Astrocyte of the cerebellum (primary cell): Measurements from ENCODE around the gene ISYNA1.
A peak's percentile ranks its signal among the peaks of the same experiment; 100 is the strongest.
"Not testable (repeated sequence)": the region's sequence is repeated elsewhere in the genome, so short reads cannot be mapped to it uniquely, and the experiment has no call there.

Experiments used
- DNase-seq: peaks from one replicate; pipeline ENCODE4 v3.0.0-alpha.2; 2011; ENCODE audit warnings: low read depth
- H3K4me3 ChIP-seq: 2 replicates; pipeline ENCODE4 v1.5.1; 2011; ENCODE audit warnings: mild to moderate bottlenecking, low read depth, low read length, moderate library complexity
- CTCF ChIP-seq: IDR thresholded peaks from 2 replicates; pipeline ENCODE4 v1.5.1; 2012; ENCODE audit warnings: low read length, low read depth, moderate library complexity, mild to moderate bottlenecking; ENCODE audit errors: missing control alignments
- in situ Hi-C: cut with HindIII; loops from 2 replicates; pipeline ENCODE4 v1.10.0; 2017; ENCODE audit warnings: low sequenced_read_pairs

The ISYNA1 gene

GRCh38 chr19:18415178-18415867 is 22.6 kb downstream of the ISYNA1 start:
- in situ Hi-C loops: no loop called here
- no peak for DNase-seq
- peak overlapping the region; percentile 5 for H3K4me3 ChIP-seq
- TF ChIP-seq CTCF: no peak

GRCh38 chr19:18414504-18415177 is 23.3 kb downstream of the ISYNA1 start:
- in situ Hi-C loops: no loop called here
- TF ChIP-seq CTCF: no peak
- peak overlapping the region; percentile 5 for H3K4me3 ChIP-seq
- no peak for DNase-seq

GRCh38 chr19:18412610-18413239 is 25.2 kb downstream of the ISYNA1 start:
- in situ Hi-C loops: no loop called here
- no peak overlapping the region for H3K4me3 ChIP-seq
- no peak for DNase-seq
- no peak for TF ChIP-seq CTCF

- in situ Hi-C loops: no loop called here
- no peak for DNase-seq
- H3K4me3 ChIP-seq: no peak overlapping the region
- peak; percentile 41 for TF ChIP-seq CTCF
Observed at GRCh38 chr19:18408053-18408476, 29.9 kb downstream of the ISYNA1 start.

- in situ Hi-C loops: no loop called here
- no peak for DNase-seq
- TF ChIP-seq CTCF: no peak
- H3K4me3 ChIP-seq: no peak overlapping the region
Observed at GRCh38 chr19:18406749-18407148, 31.2 kb downstream of the ISYNA1 start.

GRCh38 chr19:18405754-18406153 is 32.2 kb downstream of the ISYNA1 start:
- in situ Hi-C loops, H3K4me3 ChIP-seq, DNase-seq: not testable (repeated sequence)

GRCh38 chr19:18402455-18403248 is 35.3 kb downstream of the ISYNA1 start:
- H3K4me3 ChIP-seq, in situ Hi-C loops, DNase-seq: not testable (repeated sequence)
